A673 (cell line): ENCODE results near the gene TCAF1.
"Not testable (repeated sequence)": the region's sequence is repeated elsewhere in the genome, so short reads cannot be mapped to it uniquely, and the experiment has no call there.

Source experiments
- EZH2 ChIP-seq: fragments of 200-600 bp; sonication (generic); IDR thresholded peaks from 2 replicates; pipeline ENCODE4 v1.6.1; 2017; ENCODE audit warnings: borderline replicate concordance, low read depth, mild to moderate bottlenecking, mixed read lengths, antibody characterized with exemption, low read length; ENCODE audit not compliant: poor library complexity, severe bottlenecking
- TF ChIP-seq, protein P1 (sequence below): fragments of 300-800, 200-600 bp; sonication (generic); conservative IDR thresholded peaks from 2 replicates; pipeline ENCODE4 v1.5.1; 2017; ENCODE audit warnings: low read depth, mild to moderate bottlenecking, antibody characterized with exemption, low read length, moderate library complexity, mixed read lengths

DNA sequence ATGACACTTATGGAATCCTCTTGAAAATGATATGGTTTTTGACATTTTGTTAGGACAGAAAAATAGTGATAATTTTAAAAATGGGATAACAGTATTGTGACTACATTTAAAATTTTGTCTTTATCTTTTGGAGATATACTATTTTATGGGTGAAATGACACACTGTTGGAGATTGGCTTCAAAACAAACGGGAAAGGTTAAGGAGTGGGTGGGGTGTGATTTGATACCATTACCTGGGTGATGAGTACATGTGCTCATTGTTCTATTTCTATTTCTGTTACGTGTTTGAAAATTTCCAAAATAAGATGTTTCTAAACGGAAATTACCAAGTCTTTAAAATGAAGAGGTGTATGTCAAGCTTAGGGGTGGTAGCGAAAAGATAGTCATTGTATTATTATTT, 28.7 kb downstream of the TCAF1 start:
- TF ChIP-seq, protein P1, sequence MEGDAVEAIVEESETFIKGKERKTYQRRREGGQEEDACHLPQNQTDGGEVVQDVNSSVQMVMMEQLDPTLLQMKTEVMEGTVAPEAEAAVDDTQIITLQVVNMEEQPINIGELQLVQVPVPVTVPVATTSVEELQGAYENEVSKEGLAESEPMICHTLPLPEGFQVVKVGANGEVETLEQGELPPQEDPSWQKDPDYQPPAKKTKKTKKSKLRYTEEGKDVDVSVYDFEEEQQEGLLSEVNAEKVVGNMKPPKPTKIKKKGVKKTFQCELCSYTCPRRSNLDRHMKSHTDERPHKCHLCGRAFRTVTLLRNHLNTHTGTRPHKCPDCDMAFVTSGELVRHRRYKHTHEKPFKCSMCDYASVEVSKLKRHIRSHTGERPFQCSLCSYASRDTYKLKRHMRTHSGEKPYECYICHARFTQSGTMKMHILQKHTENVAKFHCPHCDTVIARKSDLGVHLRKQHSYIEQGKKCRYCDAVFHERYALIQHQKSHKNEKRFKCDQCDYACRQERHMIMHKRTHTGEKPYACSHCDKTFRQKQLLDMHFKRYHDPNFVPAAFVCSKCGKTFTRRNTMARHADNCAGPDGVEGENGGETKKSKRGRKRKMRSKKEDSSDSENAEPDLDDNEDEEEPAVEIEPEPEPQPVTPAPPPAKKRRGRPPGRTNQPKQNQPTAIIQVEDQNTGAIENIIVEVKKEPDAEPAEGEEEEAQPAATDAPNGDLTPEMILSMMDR: not testable (repeated sequence)
- not testable (repeated sequence) for TF ChIP-seq EZH2
